ENCODE results near the gene ZMYM3. TPM values are rescaled to one million over a fixed set of nuclear protein-coding genes. Genes with fewer than 3 reads are reported as not detected.

The ZMYM3 gene
- total RNA-seq, 1 donor from 2014 or later, result 8.5 TPM

GRCh38 chrX:71253253-71254091 lies 468 bp downstream of the ZMYM3 start:
- DNase-seq (ENCODE audit: low read depth in 2 of 2), result peak in 1 of 2 donors; percentile 52

- DNase-seq (ENCODE audit: low read depth in 2 of 2), result no peak
Observed at GRCh38 chrX:71252221-71252620, 1.7 kb downstream of the ZMYM3 start.

- DNase-seq (ENCODE audit: low read depth in 2 of 2), result no peak
Observed at GRCh38 chrX:71251466-71251973, 2.4 kb downstream of the ZMYM3 start.

GRCh38 chrX:71250841-71251240 lies 3.1 kb downstream of the ZMYM3 start:
- no peak for DNase-seq (ENCODE audit: low read depth in 2 of 2)

- DNase-seq (ENCODE audit: low read depth in 2 of 2), result no peak
Observed at GRCh38 chrX:71245159-71245558, 8.8 kb downstream of the ZMYM3 start.

GRCh38 chrX:71244359-71245128 lies 9.4 kb downstream of the ZMYM3 start:
- DNase-seq (ENCODE audit: low read depth in 2 of 2), result no peak

GRCh38 chrX:71241301-71241700 lies 12.6 kb downstream of the ZMYM3 start:
- DNase-seq (ENCODE audit: low read depth in 2 of 2), result no peak

- no peak for DNase-seq (ENCODE audit: low read depth in 2 of 2)
Observed at GRCh38 chrX:71239781-71240180, 14.2 kb downstream of the ZMYM3 start.

- DNase-seq (ENCODE audit: low read depth in 2 of 2), result no peak
Observed at GRCh38 chrX:71236836-71237235, 17.1 kb downstream of the ZMYM3 start.

- DNase-seq (ENCODE audit: low read depth in 2 of 2), result no peak
Observed at GRCh38 chrX:71235482-71235881, 18.5 kb downstream of the ZMYM3 start.

GRCh38 chrX:71228063-71228642 lies 25.8 kb downstream of the ZMYM3 start:
- DNase-seq (ENCODE audit: low read depth in 2 of 2), result no peak

- DNase-seq (ENCODE audit: low read depth in 2 of 2), result no peak
Observed at GRCh38 chrX:71227370-71228062, 26.4 kb downstream of the ZMYM3 start.

- DNase-seq (ENCODE audit: low read depth in 2 of 2), result no peak
Observed at GRCh38 chrX:71225676-71226075, 28.3 kb downstream of the ZMYM3 start.

GRCh38 chrX:71225009-71225408 lies 28.9 kb downstream of the ZMYM3 start:
- no peak for DNase-seq (ENCODE audit: low read depth in 2 of 2)

GRCh38 chrX:71224098-71224708 lies 29.7 kb downstream of the ZMYM3 start:
- DNase-seq (ENCODE audit: low read depth in 2 of 2), result no peak

GRCh38 chrX:71222929-71223328 lies 31.0 kb downstream of the ZMYM3 start, which contains the start of gene GJB1:
TSS of gene GJB1 (plus strand) at chrX:71223224. CDS start at chrX:71223708, 484 bp downstream.
- DNase-seq (ENCODE audit: low read depth in 2 of 2), result no peak

- DNase-seq (ENCODE audit: low read depth in 2 of 2), result no peak
Observed at GRCh38 chrX:71221145-71221544, 32.8 kb downstream of the ZMYM3 start.

GRCh38 chrX:71217298-71217697 lies 36.6 kb downstream of the ZMYM3 start:
- DNase-seq (ENCODE audit: low read depth in 2 of 2), result no peak

- peak in 1 of 2 donors; percentile 0 for DNase-seq (ENCODE audit: low read depth in 2 of 2)
Observed at GRCh38 chrX:71216485-71216884, 37.5 kb downstream of the ZMYM3 start.

GRCh38 chrX:71215338-71215912 lies 38.5 kb downstream of the ZMYM3 start:
- DNase-seq (ENCODE audit: low read depth in 2 of 2), result no peak
